WTC11 (cell line): ENCODE data around the gene RTF2. TPM values are rescaled to one million over a fixed set of nuclear protein-coding genes. Genes with fewer than 3 reads are reported as not detected.

Experiments
- ATAC-seq: fragments of 200-7000 bp; cut with Tn5 transposase; 2 replicates; pipeline ENCODE4 v1.10.0; 2021; ENCODE audit warnings: mild to moderate bottlenecking, moderate library complexity
- CTCF ChIA-PET: fragments of 300-600 bp; sonication (Branson Sonifier 250); formaldehyde crosslinking; loops from one replicate; lab custom pipeline; 2021; ENCODE audit warnings: antibody characterized with exemption; lab: Charles Lee
- POLR2A ChIA-PET: fragments of 350-600 bp; sonication (Branson Sonifier 250); formaldehyde crosslinking; loops from one replicate; lab custom pipeline; 2021; ENCODE audit warnings: antibody characterized with exemption; lab: Charles Lee
- DNase-seq: peaks from one replicate; pipeline ENCODE4 v3.0.0; 2021; ENCODE audit warnings: low spot score
- H3K27ac Mint-ChIP-seq: 2 replicates; pipeline ENCODE4 v1.8.0; 2021; ENCODE audit warnings: mixed read lengths
- H3K27me3 Mint-ChIP-seq: 2 replicates; pipeline ENCODE4 v1.8.0; 2021; ENCODE audit warnings: low read depth, mild to moderate bottlenecking, moderate library complexity, mixed read lengths
- H3K36me3 Mint-ChIP-seq: 2 replicates; pipeline ENCODE4 v1.8.0; 2021; ENCODE audit warnings: mixed read lengths
- H3K4me1 Mint-ChIP-seq: 2 replicates; pipeline ENCODE4 v1.8.0; 2022; ENCODE audit warnings: mixed read lengths
- H3K4me3 Mint-ChIP-seq: 2 replicates; pipeline ENCODE4 v1.8.0; 2021; ENCODE audit warnings: mild to moderate bottlenecking, moderate library complexity, mixed read lengths
- H3K9me3 Mint-ChIP-seq: 2 replicates; pipeline ENCODE4 v1.8.0; 2021; ENCODE audit warnings: mixed read lengths
- EMX1 ChIP-seq: fragments of 250-450 bp; sonication (Bioruptor Pico); IDR thresholded peaks from 2 replicates; pipeline ENCODE4 v1.8.0; 2021; ENCODE audit warnings: mild to moderate bottlenecking
- NFYB ChIP-seq: sonication (generic); formaldehyde crosslinking; conservative IDR thresholded peaks from 2 replicates; pipeline ENCODE4 v1.8.0; 2022; ENCODE audit warnings: low read depth, missing genetic modification reagents
- OVOL2 ChIP-seq: fragments of 250-450 bp; sonication (Bioruptor Pico); IDR thresholded peaks from 2 replicates; pipeline ENCODE4 v1.9.0; 2021; ENCODE audit warnings: mild to moderate bottlenecking, borderline replicate concordance
- SMAD3 ChIP-seq: sonication (generic); formaldehyde crosslinking; IDR thresholded peaks from 2 replicates; pipeline ENCODE4 v1.8.0; 2022; ENCODE audit warnings: missing genetic modification reagents, mild to moderate bottlenecking, borderline replicate concordance
- ZNF138 ChIP-seq: sonication (generic); formaldehyde crosslinking; conservative IDR thresholded peaks from 2 replicates; pipeline ENCODE4 v1.8.1; 2022; ENCODE audit warnings: mild to moderate bottlenecking, moderate library complexity, missing genetic modification reagents
- ZNF219 ChIP-seq: sonication (generic); formaldehyde crosslinking; IDR thresholded peaks from 2 replicates; pipeline ENCODE4 v1.8.0; 2023; ENCODE audit warnings: missing genetic modification reagents, mild to moderate bottlenecking, borderline replicate concordance
- ZNF416 ChIP-seq: fragments of 250-450 bp; sonication (Bioruptor Pico); IDR thresholded peaks from 2 replicates; pipeline ENCODE4 v1.9.0; 2021; ENCODE audit warnings: mild to moderate bottlenecking, inconsistent platforms
- total RNA-seq: library from RNA; stranded (reverse); gene quantifications from 3 replicates; pipeline ENCODE4 v1.2.3, GENCODE V29; 2021
- TF ChIP-seq, protein P1 (sequence below): fragments of 250-450 bp; sonication (Bioruptor Pico); conservative IDR thresholded peaks from 2 replicates; pipeline ENCODE4 v1.9.0; 2021; ENCODE audit warnings: mild to moderate bottlenecking
- TF ChIP-seq, protein P2 (sequence below): fragments of 250-450 bp; sonication (Bioruptor Pico); IDR thresholded peaks from 2 replicates; pipeline ENCODE4 v1.8.0; 2021; ENCODE audit warnings: mild to moderate bottlenecking
- TF ChIP-seq, protein P3 (sequence below): sonication (generic); formaldehyde crosslinking; IDR thresholded peaks from 2 replicates; pipeline ENCODE4 v1.8.0; 2022; ENCODE audit warnings: missing genetic modification reagents
- TF ChIP-seq, protein P4 (sequence below): fragments of 250-450 bp; sonication (Bioruptor Pico); IDR thresholded peaks from 2 replicates; pipeline ENCODE4 v1.9.0; 2021; ENCODE audit warnings: mild to moderate bottlenecking, borderline replicate concordance
- TF ChIP-seq, protein P5 (sequence below): sonication (generic); formaldehyde crosslinking; IDR thresholded peaks from 2 replicates; pipeline ENCODE4 v1.8.1; 2022; ENCODE audit warnings: low read depth, mild to moderate bottlenecking, moderate library complexity, missing genetic modification reagents, borderline replicate concordance

The RTF2 gene
- total RNA-seq, 1 experiment from 2014 or later = 46.3 TPM

DNA sequence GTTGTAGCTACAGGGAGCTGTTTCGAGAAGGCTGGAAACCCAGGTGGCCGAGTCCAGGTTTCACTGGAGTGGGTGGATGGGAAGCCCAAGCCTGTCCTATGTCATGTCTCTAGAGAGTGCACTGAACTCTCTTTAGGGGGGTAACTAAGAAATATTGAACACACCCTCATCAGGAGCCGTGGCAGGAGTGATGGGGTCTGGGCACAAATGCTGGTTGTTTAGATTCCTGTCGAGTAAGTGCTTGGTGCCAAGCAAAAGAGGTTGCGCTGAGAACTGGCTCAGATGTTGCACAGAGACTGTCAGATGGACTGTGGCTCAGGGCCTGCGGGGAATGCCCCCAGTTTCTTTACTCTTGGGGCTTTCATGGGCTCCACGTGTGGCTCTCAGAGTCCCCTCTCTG lies 48.8 kb downstream of the RTF2 start (continued):
- TF ChIP-seq ZNF138 (CRISPR knock-in tag) (no peak), ZNF416 (CRISPR knock-in tag) (no peak), OVOL2 (CRISPR knock-in tag) (no peak), ZNF219 (CRISPR knock-in tag) (no peak), EMX1 (CRISPR knock-in tag) (no peak)
- TF ChIP-seq, protein P1, sequence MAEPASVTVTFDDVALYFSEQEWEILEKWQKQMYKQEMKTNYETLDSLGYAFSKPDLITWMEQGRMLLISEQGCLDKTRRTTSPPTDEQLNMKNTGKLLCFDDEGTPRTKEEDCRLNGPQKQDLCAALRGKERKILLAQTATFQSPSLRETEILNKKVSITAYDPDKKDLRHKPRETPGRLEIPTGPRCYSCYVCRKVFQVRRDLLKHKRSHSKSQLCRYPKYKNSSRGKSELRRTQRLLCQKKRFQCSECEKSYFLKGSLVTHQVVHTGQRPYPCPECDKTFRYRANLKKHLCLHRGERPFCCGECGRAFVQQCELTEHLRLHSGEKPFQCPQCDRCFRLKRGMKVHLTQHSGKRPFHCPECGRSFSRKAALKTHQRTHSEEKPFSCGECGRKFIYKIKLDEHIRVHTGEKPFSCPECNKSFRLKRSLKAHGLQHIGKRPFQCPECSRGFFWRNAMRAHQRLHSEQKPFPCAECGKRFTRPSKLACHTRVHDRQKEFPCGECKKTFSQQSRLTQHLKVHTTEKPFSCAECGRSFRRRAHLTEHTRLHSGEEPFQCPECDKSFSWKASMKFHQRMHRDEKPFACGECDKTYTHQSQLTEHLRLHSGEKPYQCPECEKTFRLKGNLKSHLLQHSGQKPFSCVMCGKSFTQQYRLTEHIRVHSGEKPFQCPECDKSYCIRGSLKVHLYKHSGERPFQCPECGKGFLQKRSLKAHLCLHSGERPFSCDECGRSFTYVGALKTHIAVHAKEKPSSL (CRISPR knock-in tag) = no peak
- TF ChIP-seq, all 79 proteins: peak for 0

DNA sequence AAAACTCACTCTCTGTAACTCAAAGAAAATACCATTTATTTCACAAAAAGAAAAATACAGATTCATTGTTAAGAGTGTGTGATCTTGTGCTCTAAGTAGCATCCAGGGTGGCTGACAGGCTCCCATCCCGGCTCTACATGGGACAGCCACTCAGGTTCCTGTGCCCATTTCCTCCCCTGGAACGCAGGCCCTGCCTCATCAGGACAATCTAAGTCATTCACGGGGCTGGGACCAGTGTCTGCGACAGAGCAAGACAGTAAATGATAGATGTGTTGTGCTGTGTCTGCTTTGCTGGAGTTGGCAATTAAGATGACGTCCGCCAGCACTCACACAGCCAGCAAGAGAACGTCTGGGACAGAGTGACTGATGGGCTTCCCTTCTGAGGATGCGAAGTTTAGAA lies 49.2 kb downstream of the RTF2 start:
- Mint-ChIP-seq H3K4me1 (no peaks in the 10 kb centered on the region), H3K4me3 (no peak overlapping the region), H3K27ac (no peak overlapping the region), H3K9me3 (peaks cover 27% of the 10 kb centered on the region), H3K27me3 (peaks cover 8% of the 10 kb centered on the region), H3K36me3 (peaks cover 49% of the 10 kb centered on the region)
- TF ChIP-seq SMAD3 (no peak), NFYB (CRISPR knock-in tag) (no peak)
- TF ChIP-seq, protein P2, sequence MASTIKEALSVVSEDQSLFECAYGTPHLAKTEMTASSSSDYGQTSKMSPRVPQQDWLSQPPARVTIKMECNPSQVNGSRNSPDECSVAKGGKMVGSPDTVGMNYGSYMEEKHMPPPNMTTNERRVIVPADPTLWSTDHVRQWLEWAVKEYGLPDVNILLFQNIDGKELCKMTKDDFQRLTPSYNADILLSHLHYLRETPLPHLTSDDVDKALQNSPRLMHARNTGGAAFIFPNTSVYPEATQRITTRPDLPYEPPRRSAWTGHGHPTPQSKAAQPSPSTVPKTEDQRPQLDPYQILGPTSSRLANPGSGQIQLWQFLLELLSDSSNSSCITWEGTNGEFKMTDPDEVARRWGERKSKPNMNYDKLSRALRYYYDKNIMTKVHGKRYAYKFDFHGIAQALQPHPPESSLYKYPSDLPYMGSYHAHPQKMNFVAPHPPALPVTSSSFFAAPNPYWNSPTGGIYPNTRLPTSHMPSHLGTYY (CRISPR knock-in tag) = no peak
- TF ChIP-seq, protein P3, sequence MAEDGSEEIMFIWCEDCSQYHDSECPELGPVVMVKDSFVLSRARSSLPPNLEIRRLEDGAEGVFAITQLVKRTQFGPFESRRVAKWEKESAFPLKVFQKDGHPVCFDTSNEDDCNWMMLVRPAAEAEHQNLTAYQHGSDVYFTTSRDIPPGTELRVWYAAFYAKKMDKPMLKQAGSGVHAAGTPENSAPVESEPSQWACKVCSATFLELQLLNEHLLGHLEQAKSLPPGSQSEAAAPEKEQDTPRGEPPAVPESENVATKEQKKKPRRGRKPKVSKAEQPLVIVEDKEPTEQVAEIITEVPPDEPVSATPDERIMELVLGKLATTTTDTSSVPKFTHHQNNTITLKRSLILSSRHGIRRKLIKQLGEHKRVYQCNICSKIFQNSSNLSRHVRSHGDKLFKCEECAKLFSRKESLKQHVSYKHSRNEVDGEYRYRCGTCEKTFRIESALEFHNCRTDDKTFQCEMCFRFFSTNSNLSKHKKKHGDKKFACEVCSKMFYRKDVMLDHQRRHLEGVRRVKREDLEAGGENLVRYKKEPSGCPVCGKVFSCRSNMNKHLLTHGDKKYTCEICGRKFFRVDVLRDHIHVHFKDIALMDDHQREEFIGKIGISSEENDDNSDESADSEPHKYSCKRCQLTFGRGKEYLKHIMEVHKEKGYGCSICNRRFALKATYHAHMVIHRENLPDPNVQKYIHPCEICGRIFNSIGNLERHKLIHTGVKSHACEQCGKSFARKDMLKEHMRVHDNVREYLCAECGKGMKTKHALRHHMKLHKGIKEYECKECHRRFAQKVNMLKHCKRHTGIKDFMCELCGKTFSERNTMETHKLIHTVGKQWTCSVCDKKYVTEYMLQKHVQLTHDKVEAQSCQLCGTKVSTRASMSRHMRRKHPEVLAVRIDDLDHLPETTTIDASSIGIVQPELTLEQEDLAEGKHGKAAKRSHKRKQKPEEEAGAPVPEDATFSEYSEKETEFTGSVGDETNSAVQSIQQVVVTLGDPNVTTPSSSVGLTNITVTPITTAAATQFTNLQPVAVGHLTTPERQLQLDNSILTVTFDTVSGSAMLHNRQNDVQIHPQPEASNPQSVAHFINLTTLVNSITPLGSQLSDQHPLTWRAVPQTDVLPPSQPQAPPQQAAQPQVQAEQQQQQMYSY (CRISPR knock-in tag) = no peak
- TF ChIP-seq, protein P4, sequence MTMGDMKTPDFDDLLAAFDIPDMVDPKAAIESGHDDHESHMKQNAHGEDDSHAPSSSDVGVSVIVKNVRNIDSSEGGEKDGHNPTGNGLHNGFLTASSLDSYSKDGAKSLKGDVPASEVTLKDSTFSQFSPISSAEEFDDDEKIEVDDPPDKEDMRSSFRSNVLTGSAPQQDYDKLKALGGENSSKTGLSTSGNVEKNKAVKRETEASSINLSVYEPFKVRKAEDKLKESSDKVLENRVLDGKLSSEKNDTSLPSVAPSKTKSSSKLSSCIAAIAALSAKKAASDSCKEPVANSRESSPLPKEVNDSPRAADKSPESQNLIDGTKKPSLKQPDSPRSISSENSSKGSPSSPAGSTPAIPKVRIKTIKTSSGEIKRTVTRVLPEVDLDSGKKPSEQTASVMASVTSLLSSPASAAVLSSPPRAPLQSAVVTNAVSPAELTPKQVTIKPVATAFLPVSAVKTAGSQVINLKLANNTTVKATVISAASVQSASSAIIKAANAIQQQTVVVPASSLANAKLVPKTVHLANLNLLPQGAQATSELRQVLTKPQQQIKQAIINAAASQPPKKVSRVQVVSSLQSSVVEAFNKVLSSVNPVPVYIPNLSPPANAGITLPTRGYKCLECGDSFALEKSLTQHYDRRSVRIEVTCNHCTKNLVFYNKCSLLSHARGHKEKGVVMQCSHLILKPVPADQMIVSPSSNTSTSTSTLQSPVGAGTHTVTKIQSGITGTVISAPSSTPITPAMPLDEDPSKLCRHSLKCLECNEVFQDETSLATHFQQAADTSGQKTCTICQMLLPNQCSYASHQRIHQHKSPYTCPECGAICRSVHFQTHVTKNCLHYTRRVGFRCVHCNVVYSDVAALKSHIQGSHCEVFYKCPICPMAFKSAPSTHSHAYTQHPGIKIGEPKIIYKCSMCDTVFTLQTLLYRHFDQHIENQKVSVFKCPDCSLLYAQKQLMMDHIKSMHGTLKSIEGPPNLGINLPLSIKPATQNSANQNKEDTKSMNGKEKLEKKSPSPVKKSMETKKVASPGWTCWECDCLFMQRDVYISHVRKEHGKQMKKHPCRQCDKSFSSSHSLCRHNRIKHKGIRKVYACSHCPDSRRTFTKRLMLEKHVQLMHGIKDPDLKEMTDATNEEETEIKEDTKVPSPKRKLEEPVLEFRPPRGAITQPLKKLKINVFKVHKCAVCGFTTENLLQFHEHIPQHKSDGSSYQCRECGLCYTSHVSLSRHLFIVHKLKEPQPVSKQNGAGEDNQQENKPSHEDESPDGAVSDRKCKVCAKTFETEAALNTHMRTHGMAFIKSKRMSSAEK (CRISPR knock-in tag) = no peak
- TF ChIP-seq, protein P5, sequence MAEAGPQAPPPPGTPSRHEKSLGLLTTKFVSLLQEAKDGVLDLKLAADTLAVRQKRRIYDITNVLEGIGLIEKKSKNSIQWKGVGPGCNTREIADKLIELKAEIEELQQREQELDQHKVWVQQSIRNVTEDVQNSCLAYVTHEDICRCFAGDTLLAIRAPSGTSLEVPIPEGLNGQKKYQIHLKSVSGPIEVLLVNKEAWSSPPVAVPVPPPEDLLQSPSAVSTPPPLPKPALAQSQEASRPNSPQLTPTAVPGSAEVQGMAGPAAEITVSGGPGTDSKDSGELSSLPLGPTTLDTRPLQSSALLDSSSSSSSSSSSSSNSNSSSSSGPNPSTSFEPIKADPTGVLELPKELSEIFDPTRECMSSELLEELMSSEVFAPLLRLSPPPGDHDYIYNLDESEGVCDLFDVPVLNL (CRISPR knock-in tag) = no peak
- ChIA-PET POLR2A (no interaction called here), CTCF (no interaction called here)
- ATAC-seq (no peak), DNase-seq (no peak)
